Measurements from ENCODE around the gene WFIKKN2.

DNA sequence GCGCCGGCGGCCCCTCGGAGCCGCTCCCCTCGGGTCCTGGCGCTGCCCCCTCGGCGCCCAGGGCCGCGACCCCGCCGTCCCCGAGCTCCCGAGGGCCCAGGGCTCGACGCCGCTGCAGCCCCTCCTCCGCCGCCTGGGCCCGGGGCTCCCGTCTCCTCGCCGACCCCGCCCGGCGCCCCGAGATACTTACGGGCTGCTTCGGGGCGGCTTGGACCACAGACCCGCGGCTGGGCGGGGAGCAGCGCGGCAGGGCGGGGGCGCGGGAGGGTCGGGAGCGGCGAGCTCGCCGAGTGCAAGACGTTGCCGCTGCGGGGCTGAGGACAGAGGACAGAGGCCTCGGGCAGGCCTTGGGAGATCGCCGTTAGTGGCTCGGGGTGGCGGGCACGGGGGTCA lies 30.5 kb downstream of the WFIKKN2 start:
- TF ChIP-seq POLR2AphosphoS5 (IDR thresholded peaks at IDR 0.05; ENCODE audit: borderline replicate concordance, low read depth, low read length) (no peak), EZH2 (IDR thresholded peaks at IDR 0.05) (no peak)

Measured in SK-N-MC (cell line).